Adipocyte (in vitro differentiated cells): ENCODE results near the gene TMCC2.
"Not testable (repeated sequence)": the region's sequence is repeated elsewhere in the genome, so short reads cannot be mapped to it uniquely, and the experiment has no call there.

ENCODE experiments used
- DNase-seq: peaks from one replicate; pipeline ENCODE4 v3.0.0-alpha.2; 2015; ENCODE audit warnings: low read depth
- H3K27me3 ChIP-seq: replicated peaks from 2 replicates; pipeline ENCODE4 v1.7.0; 2013; ENCODE audit warnings: mild to moderate bottlenecking, low read length, moderate library complexity; ENCODE audit not compliant: control insufficient read depth, insufficient read depth
- H3K36me3 ChIP-seq: 2 replicates; pipeline ENCODE4 v1.7.0; 2013; ENCODE audit warnings: low read length, mild to moderate bottlenecking, moderate library complexity; ENCODE audit not compliant: control insufficient read depth, insufficient read depth, severe bottlenecking
- H3K4me1 ChIP-seq: 2 replicates; pipeline ENCODE4 v1.7.0; 2013; ENCODE audit warnings: mild to moderate bottlenecking, low read length, moderate library complexity; ENCODE audit not compliant: control insufficient read depth, insufficient read depth
- H3K4me3 ChIP-seq: 2 replicates; pipeline ENCODE4 v1.7.0; 2013; ENCODE audit warnings: mild to moderate bottlenecking, low read length, moderate library complexity
- H3K9ac ChIP-seq: 2 replicates; pipeline ENCODE4 v1.7.0; 2013; ENCODE audit warnings: mild to moderate bottlenecking, low read length, moderate library complexity
- H3K9me3 ChIP-seq: 2 replicates; pipeline ENCODE4 v1.7.0; 2013; ENCODE audit warnings: mild to moderate bottlenecking, low read length, moderate library complexity; ENCODE audit not compliant: control insufficient read depth

The TMCC2 gene

DNA sequence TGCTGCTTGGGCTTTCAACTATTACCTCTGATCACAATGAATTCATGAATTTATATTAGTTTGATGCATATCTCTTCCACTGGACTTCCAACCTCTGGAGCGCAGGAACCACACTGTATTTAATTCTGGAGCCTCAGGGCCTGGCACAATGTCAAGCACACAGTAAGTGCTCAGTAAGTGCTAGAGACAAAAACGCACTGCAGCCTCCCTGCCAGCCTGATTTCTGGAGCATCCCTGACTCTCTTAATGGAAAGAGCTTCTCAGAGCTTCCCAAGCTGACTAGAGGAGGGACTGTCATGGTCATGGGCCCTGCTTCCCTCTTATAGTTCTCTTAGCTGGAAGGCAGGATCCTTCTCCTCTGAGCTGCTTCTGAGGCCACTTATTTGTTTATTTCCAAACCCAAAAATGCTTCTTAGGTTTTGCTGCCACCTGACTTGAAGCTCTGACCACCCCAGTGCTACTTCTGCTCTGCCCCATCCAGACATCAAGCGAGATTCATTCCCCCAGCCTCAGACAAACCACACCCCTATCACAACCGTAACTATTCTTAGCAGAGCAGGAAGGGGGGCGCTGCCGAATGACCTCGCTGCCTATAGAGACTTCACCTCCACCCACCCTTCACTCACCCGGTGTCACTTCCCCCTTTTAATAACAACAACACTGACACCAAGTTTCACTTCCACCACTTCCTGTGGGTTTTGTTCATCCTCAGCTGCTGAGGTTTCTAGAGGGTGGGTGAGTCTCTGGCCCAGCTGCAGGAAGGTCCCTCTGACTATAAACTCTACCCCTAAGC lies 60.2 kb downstream of the TMCC2 start:
- Histone ChIP-seq H3K9me3 (no peaks in the 10 kb centered on the region), H3K9ac (no peak overlapping the region), H3K4me3 (no peak overlapping the region), H3K27me3 (no peaks in the 10 kb centered on the region), H3K4me1 (peaks cover 25% of the 10 kb centered on the region), H3K36me3 (no peaks in the 10 kb centered on the region)
- no peak for DNase-seq

DNA sequence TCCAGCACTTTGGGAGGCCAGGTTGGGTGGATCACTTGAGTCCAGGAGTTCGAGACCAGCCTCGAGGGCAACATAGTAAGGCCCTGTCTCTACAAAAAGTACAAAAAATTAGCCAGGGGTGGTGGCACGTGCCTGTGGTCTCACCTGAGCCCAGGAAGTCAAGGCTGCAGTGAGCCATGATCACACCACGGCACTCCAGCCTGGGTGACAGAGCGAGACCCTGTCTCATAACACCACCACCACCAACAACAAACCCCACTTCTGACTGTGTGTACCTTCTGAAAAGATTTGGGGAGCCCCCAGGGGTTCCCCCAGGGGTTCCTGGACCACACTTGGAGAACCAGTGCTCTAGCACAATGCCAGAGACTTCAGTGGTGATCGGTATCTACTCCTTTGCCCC lies 63.9 kb downstream of the TMCC2 start:
- Histone ChIP-seq H3K9me3 (no peaks in the 10 kb centered on the region), H3K4me1 (peaks cover 24% of the 10 kb centered on the region), H3K9ac (no peak overlapping the region), H3K27me3 (no peaks in the 10 kb centered on the region), H3K4me3 (no peak overlapping the region), H3K36me3 (no peaks in the 10 kb centered on the region)
- DNase-seq, result no peak

DNA sequence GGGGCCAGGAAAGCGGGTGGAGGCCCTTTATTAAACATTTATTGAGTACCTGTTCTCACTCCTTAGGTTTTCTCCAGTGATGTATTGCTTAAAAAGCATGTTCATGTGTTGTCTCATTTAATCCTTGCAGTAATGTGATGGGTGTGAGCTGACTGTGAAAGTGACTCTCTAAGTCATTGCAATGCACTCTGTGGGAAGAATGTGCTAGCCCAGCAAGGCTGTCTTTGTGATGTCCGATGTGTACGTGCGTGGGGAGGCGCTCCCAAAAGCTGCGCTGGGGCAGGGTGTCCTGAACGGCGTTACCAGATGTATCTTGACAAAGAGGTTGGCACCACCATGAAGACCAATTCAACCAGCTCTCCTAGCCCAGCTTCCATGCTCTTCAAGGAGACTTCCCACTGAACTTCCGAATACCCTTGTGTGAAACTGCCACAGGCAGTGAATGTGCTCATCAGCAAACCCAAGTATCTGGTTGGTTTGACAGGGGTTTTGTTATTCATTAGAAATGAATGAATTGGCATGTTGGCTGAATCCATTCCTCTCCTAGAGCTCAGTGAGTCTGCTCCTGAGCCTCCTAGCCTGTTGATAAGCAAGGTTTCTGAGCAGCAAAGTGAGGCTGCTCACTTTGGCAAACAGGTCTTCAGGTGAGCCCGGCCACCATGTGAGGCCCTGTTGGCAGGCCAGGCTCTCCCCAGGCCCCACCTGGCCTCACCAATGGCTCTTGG lies 65.8 kb downstream of the TMCC2 start:
- no peaks in the 10 kb centered on the region for H3K27me3 ChIP-seq
- peak overlapping the region; percentile 70 for H3K9ac ChIP-seq
- peaks cover 33% of the 10 kb centered on the region for H3K4me1 ChIP-seq
- no peaks in the 10 kb centered on the region for H3K9me3 ChIP-seq
- no peak overlapping the region for H3K4me3 ChIP-seq
- no peaks in the 10 kb centered on the region for H3K36me3 ChIP-seq
- DNase-seq, result no peak

DNA sequence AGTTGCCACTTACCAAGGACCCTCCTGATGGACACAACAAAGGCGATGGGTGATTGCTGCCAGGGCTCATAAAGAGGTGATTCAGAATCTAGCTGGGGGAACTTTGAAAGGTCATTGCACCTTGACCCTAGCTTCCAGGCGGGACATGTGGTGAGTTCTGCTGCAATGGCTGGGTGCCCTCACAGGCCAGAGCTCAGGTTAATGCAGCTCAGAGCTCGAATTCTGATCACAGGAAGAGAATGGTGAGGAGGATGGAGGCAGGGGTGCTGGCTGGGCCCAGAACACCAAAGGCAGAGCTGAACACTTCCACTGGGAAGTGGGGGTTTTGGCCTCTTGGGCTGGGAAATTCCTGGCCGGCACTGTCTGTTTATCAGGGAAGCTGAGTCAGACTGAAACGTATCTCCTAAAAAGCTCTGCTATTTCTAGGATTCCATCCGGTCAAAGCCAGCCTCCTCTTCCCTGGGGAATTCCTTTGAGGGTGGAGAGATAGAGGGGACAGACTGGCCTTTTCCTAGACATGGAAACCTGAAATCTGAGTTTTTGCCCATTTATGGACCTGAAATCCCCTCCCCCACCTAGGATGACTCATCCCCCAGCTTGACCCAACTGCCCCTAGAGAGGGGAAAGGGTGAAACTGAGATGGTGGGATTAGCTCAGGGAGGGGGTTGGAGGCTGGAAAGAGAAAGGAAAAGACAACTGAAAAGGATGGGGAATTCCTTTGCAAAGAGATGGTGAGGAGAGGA lies 66.6 kb downstream of the TMCC2 start:
- Histone ChIP-seq H3K4me3 (no peak overlapping the region), H3K9ac (peak overlapping the region; percentile 70), H3K27me3 (no peaks in the 10 kb centered on the region), H3K9me3 (no peaks in the 10 kb centered on the region), H3K4me1 (peaks cover 38% of the 10 kb centered on the region), H3K36me3 (no peaks in the 10 kb centered on the region)
- DNase-seq, result peak; percentile 74

DNA sequence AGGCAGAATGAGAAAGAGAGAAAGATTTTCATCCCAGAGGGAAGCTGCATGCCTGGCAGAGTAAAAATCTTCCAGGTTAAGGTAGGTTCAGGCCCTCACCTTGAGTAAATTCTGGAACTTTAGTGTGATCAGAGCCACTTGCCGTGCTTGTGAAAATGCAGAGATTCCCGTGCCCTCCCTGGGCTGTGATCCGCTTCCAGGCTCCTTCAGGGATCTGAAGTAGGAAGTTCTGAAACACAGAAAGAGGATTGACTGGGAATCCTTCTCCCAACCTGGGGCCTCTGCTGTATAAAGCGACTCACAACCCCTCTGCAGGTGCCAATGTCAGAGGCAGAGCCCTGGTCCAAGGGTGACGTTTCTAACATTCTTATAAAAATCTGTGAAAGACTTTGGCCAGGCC lies 67.2 kb downstream of the TMCC2 start:
- Histone ChIP-seq H3K27me3 (no peaks in the 10 kb centered on the region), H3K9ac (peak overlapping the region; percentile 70), H3K36me3 (no peaks in the 10 kb centered on the region), H3K9me3 (no peaks in the 10 kb centered on the region), H3K4me1 (peaks cover 38% of the 10 kb centered on the region), H3K4me3 (no peak overlapping the region)
- DNase-seq, result no peak

- Histone ChIP-seq H3K9me3 (no peaks in the 10 kb centered on the region), H3K36me3 (no peaks in the 10 kb centered on the region), H3K4me3 (no peak overlapping the region), H3K9ac (no peak overlapping the region), H3K27me3 (no peaks in the 10 kb centered on the region), H3K4me1 (peaks cover 44% of the 10 kb centered on the region)
- DNase-seq, result no peak
These were observed 68.4 kb downstream of the TMCC2 start for GRCh38 chr1:205296154-205296553.

DNA sequence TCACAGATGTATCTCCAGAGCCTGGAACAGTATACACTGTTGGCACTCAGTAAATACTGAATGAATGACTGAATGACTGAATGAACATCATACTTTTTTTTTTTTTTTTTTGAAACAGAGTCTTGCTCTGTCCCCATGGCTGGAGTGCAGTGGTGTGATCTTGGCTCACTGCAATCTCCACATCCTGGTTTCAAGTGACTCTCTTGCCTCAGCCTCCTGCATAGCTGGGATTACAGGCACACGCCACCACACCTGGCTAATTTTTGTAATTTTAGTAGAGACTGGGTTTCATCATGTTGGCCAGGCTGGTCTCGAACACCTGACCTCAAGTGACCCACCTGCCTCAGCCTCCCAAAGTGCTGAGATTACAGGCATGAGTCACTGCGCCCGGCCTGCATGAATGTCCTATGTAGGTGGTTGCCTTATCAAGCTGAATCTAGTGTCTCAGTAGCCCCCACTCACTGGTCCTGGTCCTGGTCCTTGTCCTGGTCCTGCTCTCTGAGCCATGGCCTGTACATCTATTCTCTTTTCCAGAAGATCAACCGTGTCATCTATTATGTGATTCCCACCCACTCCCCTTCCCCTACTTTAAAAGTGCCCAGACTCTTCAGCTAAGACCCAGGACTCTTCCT lies 69.9 kb downstream of the TMCC2 start:
- peak overlapping the region; percentile 42 for H3K4me3 ChIP-seq
- H3K4me1 ChIP-seq, result peaks cover 53% of the 10 kb centered on the region
- not testable (repeated sequence) for H3K27me3 ChIP-seq, H3K36me3 ChIP-seq, DNase-seq, H3K9me3 ChIP-seq
- H3K9ac ChIP-seq, result peak overlapping the region; percentile 60

DNA sequence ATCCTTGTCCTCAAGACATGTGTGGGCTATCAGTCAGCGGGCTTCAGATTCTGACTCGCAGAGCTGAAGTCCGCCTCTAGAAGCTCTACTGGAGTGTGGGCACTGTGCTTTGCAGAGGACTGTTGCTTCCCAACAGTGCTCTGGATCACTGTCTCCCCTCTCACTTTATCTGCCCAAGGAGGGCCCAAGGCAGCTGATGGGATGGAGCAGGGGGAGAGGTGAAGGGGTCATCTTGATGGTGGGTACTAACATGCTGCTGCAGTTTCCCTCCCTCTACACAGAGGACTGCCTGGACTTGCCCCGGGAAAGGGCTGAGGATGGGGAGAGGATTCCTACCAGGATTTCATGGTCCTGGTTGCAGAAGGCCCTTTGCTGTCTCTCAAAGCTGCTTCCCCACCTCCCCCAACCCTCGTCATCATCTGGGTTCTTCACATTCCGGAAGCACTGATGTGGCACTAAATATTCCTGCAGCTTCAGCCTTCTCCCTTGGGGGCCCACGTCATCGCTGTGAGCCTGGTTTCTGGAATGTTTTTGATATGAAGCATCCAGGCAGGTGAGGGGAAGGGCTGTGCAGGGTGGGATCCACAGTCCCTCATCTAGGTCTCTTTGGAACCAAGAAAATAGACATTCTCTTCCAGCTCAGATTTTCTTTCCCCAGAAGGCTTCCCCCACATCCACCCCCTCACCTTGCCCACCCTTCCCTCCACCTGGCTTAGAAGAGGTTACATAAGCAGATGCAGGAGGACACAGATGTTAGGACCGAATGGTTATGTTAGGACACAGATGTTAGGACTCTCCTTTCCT lies 70.6 kb downstream of the TMCC2 start:
- Histone ChIP-seq H3K4me1 (peaks cover 51% of the 10 kb centered on the region), H3K4me3 (peak overlapping the region; percentile 42), H3K36me3 (peaks cover 7% of the 10 kb centered on the region), H3K9ac (peak overlapping the region; percentile 60), H3K27me3 (no peaks in the 10 kb centered on the region), H3K9me3 (no peaks in the 10 kb centered on the region)
- DNase-seq, result peak; percentile 91

- no peak for DNase-seq
- Histone ChIP-seq H3K9me3 (no peaks in the 10 kb centered on the region), H3K36me3 (peaks cover 24% of the 10 kb centered on the region), H3K4me3 (no peak overlapping the region), H3K4me1 (peaks cover 33% of the 10 kb centered on the region), H3K9ac (no peak overlapping the region), H3K27me3 (no peaks in the 10 kb centered on the region)
These were observed 72.4 kb downstream of the TMCC2 start for GRCh38 chr1:205300149-205300548.

- peaks cover 32% of the 10 kb centered on the region for H3K4me1 ChIP-seq
- H3K9ac ChIP-seq, result peak overlapping the region; percentile 78
- H3K4me3 ChIP-seq, result peak overlapping the region; percentile 25
- peak; percentile 88 for DNase-seq
- H3K36me3 ChIP-seq, result peaks cover 34% of the 10 kb centered on the region
- H3K9me3 ChIP-seq, result no peaks in the 10 kb centered on the region
- H3K27me3 ChIP-seq, result no peaks in the 10 kb centered on the region
These were observed 73.6 kb downstream of the TMCC2 start for GRCh38 chr1:205301205-205301821.
